T-helper 17 cell (primary cell): ENCODE data around the gene MTOR. TPM values are rescaled to one million over a fixed set of nuclear protein-coding genes. Genes with fewer than 3 reads are reported as not detected.
A peak's percentile ranks its signal among the peaks of the same experiment; 100 is the strongest.

Experiments used
- ATAC-seq: fragments of 150-1000 bp; cut with Tn5 transposase; 2 replicates; pipeline ENCODE4 v1.10.0; 2021; ENCODE audit warnings: mild to moderate bottlenecking, moderate library complexity
- DNase-seq, 3 donors: peaks; one replicate each; pipeline versions ENCODE4 v3.0.0 to v3.0.0-alpha.2; 2020 to 2021
- H3K9me3 ChIP-seq: one replicate; pipeline ENCODE4 v1.7.0; 2013; ENCODE audit warnings: low read length, mild to moderate bottlenecking; ENCODE audit not compliant: control insufficient read depth, poor library complexity, severe bottlenecking
- H3K27ac Mint-ChIP-seq: one replicate; pipeline ENCODE4 v1.8.0; 2022; ENCODE audit warnings: mild to moderate bottlenecking, moderate library complexity, mixed read lengths
- H3K27me3 Mint-ChIP-seq: one replicate; pipeline ENCODE4 v1.8.0; 2022; ENCODE audit warnings: mixed read lengths
- H3K36me3 Mint-ChIP-seq: one replicate; pipeline ENCODE4 v1.8.0; 2022; ENCODE audit warnings: low read depth, mixed read lengths
- H3K4me1 Mint-ChIP-seq: one replicate; pipeline ENCODE4 v1.8.0; 2022; ENCODE audit warnings: mild to moderate bottlenecking, mixed read lengths
- H3K4me3 Mint-ChIP-seq: one replicate; pipeline ENCODE4 v1.8.0; 2022; ENCODE audit warnings: mild to moderate bottlenecking, moderate library complexity, mixed read lengths
- total RNA-seq, 4 donors: library from RNA in 2 of 4; stranded (reverse) in 2 of 4; gene quantifications; one replicate each; pipeline ENCODE4 v1.2.3 and lab custom pipeline; 2022 to 2026

The MTOR gene
- total RNA-seq, 2 donors from 2014 or later = 47.3 to 50.0 TPM

GRCh38 chr1:11291049-11291448, 28.7 kb upstream of the MTOR start:
- H3K9me3 ChIP-seq = no peaks in the 10 kb centered on the region
- Mint-ChIP-seq H3K4me3 (no peak overlapping the region), H3K36me3 (peaks cover 6% of the 10 kb centered on the region), H3K27ac (peak overlapping the region; percentile 83), H3K27me3 (no peaks in the 10 kb centered on the region), H3K4me1 (peaks cover 39% of the 10 kb centered on the region)
- ATAC-seq (no peak), DNase-seq (no peak)

GRCh38 chr1:11289064-11289463, 26.7 kb upstream of the MTOR start:
- H3K4me1 Mint-ChIP-seq = peaks cover 43% of the 10 kb centered on the region
- no peaks in the 10 kb centered on the region for H3K9me3 ChIP-seq
- no peaks in the 10 kb centered on the region for H3K27me3 Mint-ChIP-seq
- ATAC-seq = no peak
- H3K36me3 Mint-ChIP-seq = peaks cover 6% of the 10 kb centered on the region
- no peak overlapping the region for H3K27ac Mint-ChIP-seq
- DNase-seq = no peak
- no peak overlapping the region for H3K4me3 Mint-ChIP-seq

GRCh38 chr1:11286735-11287410, 24.5 kb upstream of the MTOR start:
- Mint-ChIP-seq H3K4me1 (peaks cover 47% of the 10 kb centered on the region), H3K27me3 (no peaks in the 10 kb centered on the region), H3K36me3 (peaks cover 6% of the 10 kb centered on the region), H3K27ac (peak overlapping the region; percentile 97), H3K4me3 (no peak overlapping the region)
- DNase-seq (no peak), ATAC-seq (no peak)
- H3K9me3 ChIP-seq = no peaks in the 10 kb centered on the region

GRCh38 chr1:11285883-11286734, 23.8 kb upstream of the MTOR start:
- ATAC-seq = no peak
- H3K4me1 Mint-ChIP-seq = peaks cover 49% of the 10 kb centered on the region

GRCh38 chr1:11284784-11285183, 22.4 kb upstream of the MTOR start:
- Mint-ChIP-seq H3K4me1 (peaks cover 54% of the 10 kb centered on the region), H3K27me3 (no peaks in the 10 kb centered on the region), H3K27ac (peak overlapping the region; percentile 97), H3K36me3 (peaks cover 7% of the 10 kb centered on the region), H3K4me3 (peak overlapping the region; percentile 62)
- no peaks in the 10 kb centered on the region for H3K9me3 ChIP-seq
- DNase-seq = no peak
- ATAC-seq = no peak

More at GRCh38 chr1:11285883-11286734, 23.8 kb upstream of the MTOR start:
- H3K27me3 Mint-ChIP-seq = no peaks in the 10 kb centered on the region
- DNase-seq = no peak
- peak overlapping the region; percentile 69 for H3K4me3 Mint-ChIP-seq
- H3K36me3 Mint-ChIP-seq = peaks cover 6% of the 10 kb centered on the region
- H3K9me3 ChIP-seq = no peaks in the 10 kb centered on the region
- H3K27ac Mint-ChIP-seq = peak overlapping the region; percentile 97

GRCh38 chr1:11283151-11283550, 20.8 kb upstream of the MTOR start:
- peak overlapping the region; percentile 97 for H3K27ac Mint-ChIP-seq
- H3K27me3 Mint-ChIP-seq = no peaks in the 10 kb centered on the region
- H3K9me3 ChIP-seq = no peaks in the 10 kb centered on the region
- no peak for DNase-seq
- H3K36me3 Mint-ChIP-seq = peaks cover 6% of the 10 kb centered on the region
- H3K4me3 Mint-ChIP-seq = no peak overlapping the region
- peaks cover 56% of the 10 kb centered on the region for H3K4me1 Mint-ChIP-seq
- ATAC-seq = no peak

- no peak for DNase-seq
- no peaks in the 10 kb centered on the region for H3K9me3 ChIP-seq
- Mint-ChIP-seq H3K4me1 (peaks cover 60% of the 10 kb centered on the region), H3K27ac (peak overlapping the region; percentile 97), H3K4me3 (peak overlapping the region; percentile 88), H3K36me3 (peaks cover 6% of the 10 kb centered on the region), H3K27me3 (no peaks in the 10 kb centered on the region)
- ATAC-seq = no peak
These were observed 19.4 kb upstream of the MTOR start for GRCh38 chr1:11281518-11282331.

GRCh38 chr1:11280719-11281376, 18.5 kb upstream of the MTOR start:
- ATAC-seq (peak; percentile 90), DNase-seq (no peak)
- Mint-ChIP-seq H3K4me1 (peaks cover 60% of the 10 kb centered on the region), H3K4me3 (peak overlapping the region; percentile 88), H3K36me3 (peaks cover 8% of the 10 kb centered on the region), H3K27ac (peak overlapping the region; percentile 97), H3K27me3 (no peaks in the 10 kb centered on the region)
- no peaks in the 10 kb centered on the region for H3K9me3 ChIP-seq

GRCh38 chr1:11279630-11280029, 17.3 kb upstream of the MTOR start:
- no peaks in the 10 kb centered on the region for H3K9me3 ChIP-seq
- ATAC-seq (no peak), DNase-seq (no peak)
- Mint-ChIP-seq H3K4me3 (peak overlapping the region; percentile 75), H3K27me3 (no peaks in the 10 kb centered on the region), H3K36me3 (peaks cover 10% of the 10 kb centered on the region), H3K4me1 (peaks cover 60% of the 10 kb centered on the region), H3K27ac (peak overlapping the region; percentile 97)

GRCh38 chr1:11279152-11279551, 16.8 kb upstream of the MTOR start:
- DNase-seq = no peak
- no peak overlapping the region for H3K4me3 Mint-ChIP-seq
- peaks cover 10% of the 10 kb centered on the region for H3K36me3 Mint-ChIP-seq
- H3K9me3 ChIP-seq = no peaks in the 10 kb centered on the region
- no peak for ATAC-seq
- H3K27me3 Mint-ChIP-seq = no peaks in the 10 kb centered on the region
- H3K4me1 Mint-ChIP-seq = peaks cover 59% of the 10 kb centered on the region
- H3K27ac Mint-ChIP-seq = peak overlapping the region; percentile 97

- no peaks in the 10 kb centered on the region for H3K9me3 ChIP-seq
- ATAC-seq (peak; percentile 59), DNase-seq (no peak)
- Mint-ChIP-seq H3K36me3 (peaks cover 9% of the 10 kb centered on the region), H3K27ac (peak overlapping the region; percentile 91), H3K4me1 (peaks cover 28% of the 10 kb centered on the region), H3K27me3 (no peaks in the 10 kb centered on the region), H3K4me3 (peak overlapping the region; percentile 96)
These were observed 11.4 kb upstream of the MTOR start for GRCh38 chr1:11273595-11274234.

- DNase-seq = peak; percentile 68 to 87 (median 80)
- Mint-ChIP-seq H3K4me1 (peaks cover 25% of the 10 kb centered on the region), H3K27ac (peak within 1 kb of the TSS; percentile 91), H3K27me3 (no peaks in the 10 kb centered on the region), H3K4me3 (peak within 1 kb of the TSS; percentile 96), H3K36me3 (peaks cover 9% of the 10 kb centered on the region)
- peak; percentile 88 for ATAC-seq
- no peaks in the 10 kb centered on the region for H3K9me3 ChIP-seq
These were observed 10.7 kb upstream of the MTOR start, which contains the start of gene UBIAD1 for GRCh38 chr1:11272832-11273594. UBIAD1 (plus strand) TSS chr1:11273198; CDS start chr1:11273532, 334 bp downstream.
